GM21515 (cell line): ENCODE data around the gene MTOR.
"Not testable (repeated sequence)": the region's sequence is repeated elsewhere in the genome, so short reads cannot be mapped to it uniquely, and the experiment has no call there.

Experiments used
- ATAC-seq: cut with Tn5 transposase; IDR thresholded peaks from one replicate; pipeline ENCODE4 v1.9.1; 2021; ENCODE audit not compliant: unreplicated experiment

The MTOR gene

DNA sequence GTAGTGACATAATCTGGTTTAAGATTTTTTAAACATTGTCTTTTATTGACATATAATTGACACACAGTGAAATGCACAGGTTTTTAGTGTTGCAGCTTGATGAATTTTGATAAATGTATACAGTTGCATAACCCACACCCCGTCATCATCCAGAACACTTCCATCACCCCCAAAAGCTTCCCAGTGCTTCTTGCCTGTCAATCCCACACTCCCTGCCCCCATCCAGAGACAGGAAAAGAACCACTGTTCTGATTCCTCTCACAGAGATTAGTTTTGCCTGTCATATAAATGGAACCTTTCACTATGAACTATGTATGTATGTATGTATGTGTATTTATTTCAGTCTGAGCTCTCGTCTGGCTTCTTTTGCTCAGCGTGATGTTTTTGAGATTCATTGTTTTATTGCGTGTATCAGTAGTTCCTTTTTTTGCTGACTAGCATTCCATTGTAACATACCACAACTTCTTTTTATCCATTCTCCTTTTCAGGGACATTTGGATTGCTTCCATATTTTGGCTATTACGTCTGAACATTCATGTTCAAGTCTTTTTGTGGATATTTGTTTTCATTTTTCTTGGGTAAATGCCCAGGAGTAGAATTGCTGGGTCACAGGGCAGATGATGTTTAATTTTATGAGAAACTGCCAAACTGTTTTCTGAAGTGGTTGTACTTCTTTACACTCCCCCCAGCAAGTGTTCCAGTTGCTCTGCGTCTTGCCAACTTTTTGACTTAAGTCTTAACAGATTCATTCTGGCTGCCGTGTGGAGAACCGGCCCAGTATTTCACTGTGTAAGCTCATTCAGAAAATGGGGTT is 19.4 kb upstream of the MTOR start:
- ATAC-seq = no peak

DNA sequence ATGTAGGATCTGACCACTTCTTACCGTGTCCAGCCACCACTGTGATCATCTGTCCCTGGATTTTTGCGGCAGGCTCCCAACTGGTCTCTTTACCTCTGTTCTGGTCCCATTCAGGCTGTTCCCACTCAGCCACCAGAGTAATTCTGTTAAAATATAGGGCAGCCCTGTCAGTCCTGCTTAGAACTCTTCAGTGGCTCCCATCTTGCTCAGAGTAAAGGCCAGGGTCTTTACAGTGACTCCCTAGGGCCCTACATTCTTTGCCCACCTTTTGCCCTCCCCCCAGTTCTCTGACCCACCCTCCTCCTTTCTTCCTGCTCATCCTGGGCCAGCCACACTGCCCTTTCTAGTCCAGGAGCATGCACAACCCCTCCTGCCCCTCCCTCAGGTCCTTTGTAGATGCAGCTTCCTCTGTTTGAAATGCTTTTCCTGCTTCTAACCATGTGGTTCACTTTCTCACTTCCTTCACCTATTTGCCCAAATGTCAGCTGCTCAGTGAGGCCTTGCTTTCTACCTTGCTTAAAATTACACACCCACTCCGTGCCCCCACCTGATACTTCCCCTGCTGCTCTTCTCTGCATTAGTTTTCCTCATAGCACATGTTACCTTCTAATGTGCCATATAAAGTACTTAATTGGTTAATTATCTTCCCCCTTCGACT is 18.5 kb upstream of the MTOR start:
- peak; percentile 55 for ATAC-seq

DNA sequence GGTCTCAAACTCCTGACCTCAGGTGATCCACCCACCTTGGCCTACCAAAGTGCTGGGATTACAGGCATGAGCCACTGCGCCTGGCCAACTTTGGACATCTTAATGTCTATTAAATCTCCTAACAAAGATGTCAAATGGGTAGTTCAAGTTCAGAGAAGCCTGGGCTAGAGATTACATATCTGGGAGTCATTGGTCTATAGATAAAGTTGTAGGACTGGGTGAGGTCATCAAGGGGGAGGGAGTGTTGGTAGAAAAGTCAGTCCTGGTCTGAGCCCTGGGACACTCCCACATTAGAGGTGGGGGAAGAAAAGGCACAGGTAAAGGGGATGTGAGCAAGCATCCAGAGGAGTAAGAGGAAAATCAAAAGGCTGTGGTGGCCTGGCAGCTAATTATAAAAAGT is 17.3 kb upstream of the MTOR start:
- ATAC-seq = no peak

GRCh38 chr1:11279152-11279551 is 16.8 kb upstream of the MTOR start:
- no peak for ATAC-seq

- ATAC-seq = peak; percentile 34
Observed at GRCh38 chr1:11273595-11274234, 11.4 kb upstream of the MTOR start.

- ATAC-seq = peak; percentile 81
Observed at GRCh38 chr1:11272832-11273594, 10.7 kb upstream of the MTOR start, which contains the start of gene UBIAD1. UBIAD1 (plus strand) TSS chr1:11273198; CDS start chr1:11273532, 334 bp downstream.

DNA sequence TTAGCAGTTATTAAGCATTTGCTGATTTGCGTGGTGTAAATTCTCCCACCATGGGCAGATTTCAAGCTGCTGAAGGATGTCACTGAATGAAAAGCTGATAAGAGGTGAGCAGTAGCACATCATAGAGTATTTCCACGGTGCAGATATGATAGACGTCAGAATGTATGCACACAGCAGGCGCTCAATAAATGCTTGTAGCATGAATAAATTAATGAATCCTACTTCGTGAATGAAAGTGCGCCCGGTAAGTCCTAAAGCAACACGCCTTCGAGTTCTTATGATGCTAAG is 10.1 kb upstream of the MTOR start:
- no peak for ATAC-seq

GRCh38 chr1:11267350-11268337 is 5.3 kb upstream of the MTOR start:
- ATAC-seq = not testable (repeated sequence)

DNA sequence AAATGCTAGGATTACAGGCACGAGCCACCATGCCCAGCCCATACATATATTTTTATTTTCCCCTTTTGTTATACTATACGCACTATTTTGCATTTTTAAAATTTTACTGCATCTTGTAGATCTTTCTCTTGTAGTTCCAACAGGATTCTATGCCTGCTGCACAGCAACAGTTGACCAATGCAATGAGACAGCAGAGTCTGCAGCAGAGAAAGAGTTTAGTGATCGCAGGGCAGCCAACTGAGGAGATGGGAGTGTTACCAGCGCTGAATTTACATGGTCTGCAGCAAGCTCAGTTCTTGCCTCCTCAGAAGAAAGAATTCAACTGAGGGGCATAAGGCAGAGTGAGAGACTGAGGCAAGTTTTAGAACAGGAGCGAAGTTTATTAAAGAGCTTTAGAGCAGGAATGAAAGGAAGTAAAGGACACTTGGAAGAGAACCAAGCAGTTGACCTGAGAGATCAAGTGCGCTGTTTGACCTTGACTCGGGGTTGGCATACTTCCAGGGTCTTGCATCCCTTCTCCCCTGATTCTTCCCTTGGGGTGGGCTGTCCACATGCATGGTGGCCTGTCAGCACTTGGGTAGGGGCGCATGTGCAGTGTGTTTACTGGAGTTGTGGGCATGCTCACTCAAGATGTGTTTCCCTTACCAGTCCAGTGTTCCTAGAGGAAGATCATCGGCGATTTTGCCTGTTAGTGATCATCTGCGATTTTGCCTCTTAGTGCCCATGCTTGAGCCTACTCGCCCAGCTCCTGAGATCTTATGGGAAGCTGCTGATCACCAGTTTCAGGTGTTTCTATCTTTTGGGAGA is 4.1 kb upstream of the MTOR start:
- ATAC-seq = no peak

DNA sequence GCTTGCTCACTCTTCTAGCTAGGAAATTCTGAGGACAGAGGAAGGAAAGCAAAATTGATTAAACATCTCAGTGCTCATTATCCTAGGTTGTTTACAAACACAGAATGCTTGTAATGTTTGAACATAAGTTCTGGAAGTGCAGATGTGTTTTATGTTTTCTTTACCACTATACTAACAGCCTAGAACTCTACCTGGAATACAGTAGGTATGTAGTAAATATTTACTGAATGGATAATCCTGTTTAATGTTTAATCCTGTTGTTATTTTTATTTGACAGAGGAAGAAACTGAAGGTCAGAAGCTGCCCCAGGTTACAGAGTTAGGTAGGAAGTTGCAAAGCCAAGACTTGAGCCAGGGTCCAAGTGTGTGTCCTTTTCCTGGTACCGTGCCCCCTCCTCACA is 6.1 kb downstream of the MTOR start:
- no peak for ATAC-seq

- ATAC-seq = no peak
Observed at GRCh38 chr1:11253226-11253625, 9.1 kb downstream of the MTOR start.

- no peak for ATAC-seq
Observed at GRCh38 chr1:11252538-11252937, 9.8 kb downstream of the MTOR start.

- ATAC-seq = no peak
Observed at GRCh38 chr1:11248169-11248568, 14.2 kb downstream of the MTOR start.

DNA sequence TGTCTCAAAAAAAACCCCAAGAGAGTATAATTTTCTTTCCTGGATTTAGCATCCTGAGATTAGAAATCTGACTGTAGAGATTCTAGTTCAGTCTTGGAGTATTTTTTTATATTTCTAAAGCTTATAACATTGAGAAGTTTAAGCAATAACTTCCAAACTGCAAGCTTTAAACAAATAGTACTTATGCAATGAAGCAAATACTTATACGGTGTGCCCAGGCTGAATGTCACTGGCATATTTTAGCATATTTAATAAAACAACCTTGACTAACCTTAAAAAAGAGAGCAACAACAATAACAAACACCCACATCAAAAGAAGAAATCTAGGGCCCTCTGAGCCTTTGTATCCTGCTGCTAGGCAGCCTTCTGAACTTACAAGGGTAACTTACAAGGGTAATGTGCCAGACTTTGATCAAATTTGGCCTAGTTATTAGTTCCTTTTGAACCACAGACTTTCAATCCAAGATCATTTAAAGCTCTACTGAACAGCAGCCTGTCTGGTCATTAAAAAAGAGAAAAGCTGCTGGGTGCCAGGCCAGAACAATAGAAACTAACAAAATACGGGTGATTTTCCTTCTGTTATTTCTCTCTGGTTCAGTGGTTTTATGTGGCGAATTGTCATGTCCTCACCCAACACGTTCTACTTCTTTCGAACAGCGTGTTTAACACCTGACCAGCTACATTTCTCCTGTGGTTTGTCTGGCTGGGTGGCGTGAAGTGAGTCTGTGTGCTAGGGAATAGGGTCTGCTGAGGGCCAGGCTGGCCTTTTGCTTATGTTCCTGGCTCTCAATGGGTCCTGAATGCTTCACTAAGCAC is 16.2 kb downstream of the MTOR start:
- ATAC-seq = no peak

- ATAC-seq = no peak
Observed at GRCh38 chr1:11245248-11245647, 17.1 kb downstream of the MTOR start.

GRCh38 chr1:11238311-11238710 is 24.0 kb downstream of the MTOR start:
- ATAC-seq = no peak

- no peak for ATAC-seq
Observed at GRCh38 chr1:11237356-11237755, 25.0 kb downstream of the MTOR start.

DNA sequence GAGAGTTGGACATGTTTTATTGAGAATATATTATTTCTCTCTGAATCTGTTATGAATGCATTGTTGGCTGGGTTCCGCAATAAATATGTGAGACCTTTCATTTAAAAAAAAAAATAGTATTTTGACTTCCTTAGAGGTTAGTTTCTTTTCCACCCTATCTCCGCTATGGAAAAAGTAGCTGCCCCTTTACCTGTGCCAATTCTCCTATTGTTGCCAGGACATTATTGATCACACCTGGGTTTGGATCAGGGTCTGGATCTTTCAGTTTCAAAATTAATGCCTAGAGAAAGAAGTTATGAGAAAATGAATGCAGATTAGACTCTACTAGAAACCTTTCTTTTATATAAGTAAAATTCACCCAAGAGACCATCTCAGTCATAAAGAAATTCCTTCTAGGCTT is 29.1 kb downstream of the MTOR start:
- no peak for ATAC-seq

DNA sequence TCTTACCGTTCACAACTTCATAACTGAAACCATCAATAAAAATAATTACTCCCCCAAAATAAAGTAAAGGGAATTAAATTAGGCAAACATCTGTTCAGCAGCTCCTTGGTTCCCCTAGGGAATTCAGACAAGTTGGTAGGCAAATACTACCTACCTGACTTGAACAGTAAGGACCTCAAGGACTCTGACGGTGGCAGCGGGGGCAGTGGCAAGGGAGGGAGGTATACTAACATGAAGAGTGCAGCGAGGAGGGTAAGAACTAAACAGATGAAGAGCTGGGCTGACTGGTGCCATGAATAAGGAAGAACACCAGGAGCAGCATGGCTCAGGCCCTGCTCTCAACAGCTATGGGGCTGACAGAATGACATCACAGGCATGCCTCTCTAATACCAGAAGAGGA is 33.1 kb downstream of the MTOR start:
- no peak for ATAC-seq
